ENCODE measurements around the gene TMEM191B. TPM values are rescaled to one million over a fixed set of nuclear protein-coding genes. Genes with fewer than 3 reads are reported as not detected.
A peak's percentile ranks its signal among the peaks of the same experiment; 100 is the strongest.
"Not testable (repeated sequence)": the region's sequence is repeated elsewhere in the genome, so short reads cannot be mapped to it uniquely, and the experiment has no call there.

Gene TMEM191B
- total RNA-seq, 2 donors from 2014 or later, result 2.2 to 3.4 TPM

DNA sequence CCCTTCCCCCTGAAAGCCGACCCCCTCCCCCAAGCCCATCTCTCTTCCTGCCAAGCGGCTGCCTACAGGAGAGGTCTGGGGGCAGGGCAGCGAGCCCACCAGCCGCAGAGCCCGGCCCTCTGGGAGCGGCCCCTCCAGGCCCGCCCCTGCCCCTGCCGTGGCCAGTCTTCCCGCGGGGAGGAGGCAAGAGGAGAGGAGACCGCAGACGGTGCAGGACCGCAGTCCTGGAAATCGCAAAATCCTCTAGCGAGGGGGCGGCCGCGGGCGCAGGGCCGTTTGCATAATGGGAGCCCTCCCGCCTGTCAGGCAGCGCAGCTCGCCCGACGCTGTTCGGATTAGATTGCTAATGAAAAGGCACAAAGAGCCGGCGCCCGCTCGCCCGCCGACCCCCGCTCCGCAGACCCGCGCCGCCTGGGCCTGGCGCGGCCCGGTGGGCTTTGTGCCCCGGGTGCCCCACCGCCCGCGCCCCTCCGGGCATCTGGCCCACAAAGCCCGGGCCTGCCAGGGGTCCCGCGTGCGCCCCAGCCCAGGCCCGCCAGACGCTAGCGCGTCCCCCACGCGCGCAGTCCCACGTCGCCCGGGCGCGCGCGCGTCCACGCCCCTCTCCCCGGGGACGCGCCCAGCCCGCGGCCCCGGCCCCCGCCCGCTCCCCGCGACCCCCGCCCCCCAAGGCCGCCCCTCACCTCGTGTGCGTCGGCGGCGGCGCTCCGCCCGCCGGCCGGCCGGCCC, 49.7 kb downstream of the TMEM191B start:
- ATAC-seq, result peak; percentile 43 to 59
- H3K27me3 Mint-ChIP-seq; H3K9me3 Mint-ChIP-seq; H3K27ac Mint-ChIP-seq; H3K4me3 Mint-ChIP-seq; H3K4me1 Mint-ChIP-seq (ENCODE audit: low read depth in 2 of 2); H3K36me3 Mint-ChIP-seq; DNase-seq (ENCODE audit: low spot score): not testable (repeated sequence)

DNA sequence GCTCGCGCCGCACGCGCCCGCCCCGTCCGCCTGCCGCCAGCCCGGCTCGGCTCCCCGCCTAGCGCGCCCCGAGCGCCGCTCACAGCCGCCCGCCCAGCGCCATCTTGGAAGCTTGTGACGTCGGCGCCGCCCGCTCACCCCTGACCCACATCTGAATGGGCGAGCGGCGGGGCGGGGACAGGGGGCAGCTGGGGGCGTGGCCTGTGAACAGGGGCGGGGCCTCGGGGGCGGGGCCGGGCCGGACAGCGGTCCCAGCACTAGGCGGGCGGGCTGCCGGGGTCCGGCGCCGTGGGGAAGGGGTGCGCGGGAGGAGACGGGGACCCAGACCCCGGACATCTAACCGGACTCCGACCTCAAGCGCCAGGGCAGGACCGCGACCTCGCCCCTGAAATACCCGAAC, 50.2 kb downstream of the TMEM191B start:
- H3K4me3 Mint-ChIP-seq, result not testable (repeated sequence)

More for the DNA sequence above, 50.2 kb downstream of the TMEM191B start:
- not testable (repeated sequence) for DNase-seq (ENCODE audit: low spot score); H3K27me3 Mint-ChIP-seq; H3K36me3 Mint-ChIP-seq; H3K9me3 Mint-ChIP-seq; H3K4me1 Mint-ChIP-seq (ENCODE audit: low read depth in 2 of 2); H3K27ac Mint-ChIP-seq
- ATAC-seq, result peak; percentile 96 to 97

Other genes with a start within 250 kb of the TMEM191B start
- gene GGTLC3, start 9.6 kb upstream of the TMEM191B start, total RNA-seq, result not detected
- gene RIMBP3, start 84.1 kb downstream of the TMEM191B start, total RNA-seq, result 1 to 10 TPM in 1 of 2 donors, under 1 TPM in 1; 0.31 to 1.5 TPM

All from natural killer cell treated with Interleukin-12 subunit alpha and Interleukin-12 subunit beta and Interleukin-15 and Interleukin-18, amount 100 ng/mL, for 72 hours (primary cell).